Testis (tissue), 3 donors: Measurements from ENCODE around the gene RETREG2. TPM values are rescaled to one million over a fixed set of nuclear protein-coding genes. Genes with fewer than 3 reads are reported as not detected.

ENCODE experiments used
- DNase-seq: peaks from one replicate; pipeline ENCODE4 v3.0.0-alpha.2; 2019
- H3K27ac ChIP-seq, 2 donors: fragments of 200-600 bp; sonication (generic); one replicate each; pipeline ENCODE4 v1.5.1; 2019
- H3K27me3 ChIP-seq: fragments of 200-600 bp; sonication (generic); one replicate; pipeline ENCODE4 v1.5.1; 2019
- H3K36me3 ChIP-seq: fragments of 200-600 bp; sonication (generic); one replicate; pipeline ENCODE4 v1.5.1; 2017; ENCODE audit warnings: low read depth; ENCODE audit errors: missing control alignments
- H3K4me1 ChIP-seq: fragments of 200-600 bp; sonication (generic); one replicate; pipeline ENCODE4 v1.5.1; 2019
- H3K4me3 ChIP-seq, 2 donors: fragments of 200-600 bp; sonication (generic); one replicate each; pipeline ENCODE4 v1.5.1; 2017 to 2019
- H3K9me3 ChIP-seq: fragments of 200-600 bp; sonication (generic); one replicate; pipeline ENCODE4 v1.5.1; 2017
- CTCF ChIP-seq, 3 experiments: fragments of 450-650 bp in 2 of 3; fragments of 200-600 bp in 1 of 3; sonication (generic) in 1 of 3; IDR thresholded peaks; one replicate each; pipeline ENCODE4 v1.5.1; 2016 to 2019; ENCODE audit warnings: antibody characterized with exemption in 3 of 3, mild to moderate bottlenecking in 2 of 3, moderate library complexity in 1 of 3
- POLR2A ChIP-seq: fragments of 450-650 bp; IDR thresholded peaks from one replicate; pipeline ENCODE4 v1.6.1; 2017; ENCODE audit warnings: antibody characterized with exemption, mild to moderate bottlenecking, moderate library complexity
- WGBS, 2 donors: methylation state at CpG; one replicate each; pipeline ENCODE4 v1.1.5; 2018; 5-methylcytosine and 5-hydroxymethylcytosine counted together
- intact Hi-C: fragments of 100-400 bp; cut with DNase I; formaldehyde crosslinking; loops from one replicate; pipeline ENCODE4 v1.15.1; 2023; ENCODE audit warnings: low total_unique reads
- polyA plus RNA-seq: library from polyadenylated mRNA; stranded (reverse); fragments of 350-450 nt; fragmentation: Illumina TruSeq; extraction: RNeasy Lipid Tissue Mini Kit (QIAGEN cat#74804); gene quantifications from one replicate; pipeline ENCODE4 v1.2.3, GENCODE V29; 2014; ENCODE audit warnings: low read depth, low replicate concordance; ENCODE audit not compliant: insufficient read depth
- total RNA-seq, 2 donors: library from RNA; depleted of rRNA; stranded (reverse); fragments of >200 nt; gene quantifications; one replicate each; pipeline ENCODE4 v1.2.3, GENCODE V29; 2016

RETREG2 gene
- total and polyA plus RNA-seq, 3 donors from 2014 or later = 135 to 441 (median 138) TPM

- Histone ChIP-seq H3K4me1 (peaks cover 12% of the 10 kb centered on the region), H3K4me3 (no peak overlapping the region), H3K27ac (peak overlapping the region; percentile 6 to 71), H3K9me3 (no peaks in the 10 kb centered on the region), H3K27me3 (no peaks in the 10 kb centered on the region), H3K36me3 (no peaks in the 10 kb centered on the region)
- 81 to 85% methylated on average over 16 of the region's 16 CpGs for WGBS, 2 donors
- no peak for TF ChIP-seq POLR2A
- no peak for TF ChIP-seq CTCF (IDR thresholded peaks at IDR 0.05)
- peak; percentile 12 for DNase-seq
- intact Hi-C loops = no loop called here
These were observed 5.6 kb upstream of the RETREG2 start for GRCh38 chr2:219172231-219173154.

GRCh38 chr2:219173176-219173575, 4.9 kb upstream of the RETREG2 start:
- intact Hi-C loops = no loop called here
- TF ChIP-seq CTCF (IDR thresholded peaks at IDR 0.05) (no peak), POLR2A (no peak)
- WGBS, 2 donors = 91 to 93% methylated on average over 4 to 6 of the region's 6 CpGs
- no peaks in the 10 kb centered on the region for H3K27me3 ChIP-seq
- no peaks in the 10 kb centered on the region for H3K36me3 ChIP-seq
- no peak for DNase-seq
- H3K27ac ChIP-seq = no peak overlapping the region
- H3K4me3 ChIP-seq = no peak overlapping the region
- no peaks in the 10 kb centered on the region for H3K9me3 ChIP-seq
- H3K4me1 ChIP-seq = peaks cover 9% of the 10 kb centered on the region

- Histone ChIP-seq H3K4me3 (no peak overlapping the region), H3K27ac (no peak overlapping the region), H3K9me3 (no peaks in the 10 kb centered on the region), H3K27me3 (no peaks in the 10 kb centered on the region), H3K4me1 (peaks cover 11% of the 10 kb centered on the region), H3K36me3 (no peaks in the 10 kb centered on the region)
- WGBS, 2 donors = 92 to 98% methylated on average over 3 of the region's 3 CpGs
- intact Hi-C loops = no loop called here
- DNase-seq = no peak
- TF ChIP-seq POLR2A = no peak
- TF ChIP-seq CTCF (IDR thresholded peaks at IDR 0.05) = no peak
These were observed 3.9 kb upstream of the RETREG2 start for GRCh38 chr2:219174146-219174545.

- Histone ChIP-seq H3K9me3 (no peaks in the 10 kb centered on the region), H3K27ac (no peak overlapping the region), H3K4me1 (peaks cover 16% of the 10 kb centered on the region), H3K36me3 (no peaks in the 10 kb centered on the region), H3K4me3 (no peak overlapping the region), H3K27me3 (no peaks in the 10 kb centered on the region)
- intact Hi-C loops = no loop called here
- DNase-seq = no peak
- 82% methylated on average over 7 of the region's 7 CpGs for WGBS, 2 donors
- no peak for TF ChIP-seq POLR2A
- TF ChIP-seq CTCF (IDR thresholded peaks at IDR 0.05) = no peak
These were observed 3.3 kb upstream of the RETREG2 start for GRCh38 chr2:219174801-219175200.
